OCI-LY7 (cell line): ENCODE results near the gene SUOX.
A peak's percentile ranks its signal among the peaks of the same experiment; 100 is the strongest.

Experiments
- EZH2phosphoT487 ChIP-seq: fragments of 200-600 bp; sonication (generic); IDR thresholded peaks from 2 replicates; pipeline ENCODE4 v1.6.1; 2018; ENCODE audit warnings: low read depth, borderline replicate concordance, mild to moderate bottlenecking, mixed run types, antibody characterized with exemption, low read length, moderate library complexity, mixed read lengths
- TF ChIP-seq, protein P1 (sequence below): fragments of 200-600 bp; sonication (generic); conservative IDR thresholded peaks from 2 replicates; pipeline ENCODE4 v1.5.1; 2014; ENCODE audit warnings: mild to moderate bottlenecking, antibody characterized with exemption, low read length, moderate library complexity, mixed read lengths

GRCh38 chr12:56029666-56030293 is 32.7 kb downstream of the SUOX start:
- TF ChIP-seq, protein P1, sequence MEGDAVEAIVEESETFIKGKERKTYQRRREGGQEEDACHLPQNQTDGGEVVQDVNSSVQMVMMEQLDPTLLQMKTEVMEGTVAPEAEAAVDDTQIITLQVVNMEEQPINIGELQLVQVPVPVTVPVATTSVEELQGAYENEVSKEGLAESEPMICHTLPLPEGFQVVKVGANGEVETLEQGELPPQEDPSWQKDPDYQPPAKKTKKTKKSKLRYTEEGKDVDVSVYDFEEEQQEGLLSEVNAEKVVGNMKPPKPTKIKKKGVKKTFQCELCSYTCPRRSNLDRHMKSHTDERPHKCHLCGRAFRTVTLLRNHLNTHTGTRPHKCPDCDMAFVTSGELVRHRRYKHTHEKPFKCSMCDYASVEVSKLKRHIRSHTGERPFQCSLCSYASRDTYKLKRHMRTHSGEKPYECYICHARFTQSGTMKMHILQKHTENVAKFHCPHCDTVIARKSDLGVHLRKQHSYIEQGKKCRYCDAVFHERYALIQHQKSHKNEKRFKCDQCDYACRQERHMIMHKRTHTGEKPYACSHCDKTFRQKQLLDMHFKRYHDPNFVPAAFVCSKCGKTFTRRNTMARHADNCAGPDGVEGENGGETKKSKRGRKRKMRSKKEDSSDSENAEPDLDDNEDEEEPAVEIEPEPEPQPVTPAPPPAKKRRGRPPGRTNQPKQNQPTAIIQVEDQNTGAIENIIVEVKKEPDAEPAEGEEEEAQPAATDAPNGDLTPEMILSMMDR = peak; percentile 88
- no peak for TF ChIP-seq EZH2phosphoT487
